Right renal pelvis (tissue), 4 donors: ENCODE measurements around the gene SFT2D3. TPM values are rescaled to one million over a fixed set of nuclear protein-coding genes. Genes with fewer than 3 reads are reported as not detected.

Source experiments
- DNase-seq, 4 donors: peaks; one replicate each; pipeline ENCODE4 v3.0.0-alpha.2; 2013; ENCODE audit warnings: low read depth in 4 of 4, low spot score in 3 of 4, missing footprints in 1 of 4
- polyA plus RNA-seq, 4 donors: library from polyadenylated mRNA; unstranded; fragments of 120-200 nt; gene quantifications; one replicate each; pipeline ENCODE4 v1.2.1, GENCODE V29; 2013; ENCODE audit not compliant: insufficient read length in 4 of 4

Gene SFT2D3, protein sequence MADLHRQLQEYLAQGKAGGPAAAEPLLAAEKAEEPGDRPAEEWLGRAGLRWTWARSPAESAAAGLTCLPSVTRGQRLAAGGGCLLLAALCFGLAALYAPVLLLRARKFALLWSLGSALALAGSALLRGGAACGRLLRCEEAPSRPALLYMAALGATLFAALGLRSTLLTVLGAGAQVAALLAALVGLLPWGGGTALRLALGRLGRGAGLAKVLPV
- not detected for polyA plus RNA-seq

DNA sequence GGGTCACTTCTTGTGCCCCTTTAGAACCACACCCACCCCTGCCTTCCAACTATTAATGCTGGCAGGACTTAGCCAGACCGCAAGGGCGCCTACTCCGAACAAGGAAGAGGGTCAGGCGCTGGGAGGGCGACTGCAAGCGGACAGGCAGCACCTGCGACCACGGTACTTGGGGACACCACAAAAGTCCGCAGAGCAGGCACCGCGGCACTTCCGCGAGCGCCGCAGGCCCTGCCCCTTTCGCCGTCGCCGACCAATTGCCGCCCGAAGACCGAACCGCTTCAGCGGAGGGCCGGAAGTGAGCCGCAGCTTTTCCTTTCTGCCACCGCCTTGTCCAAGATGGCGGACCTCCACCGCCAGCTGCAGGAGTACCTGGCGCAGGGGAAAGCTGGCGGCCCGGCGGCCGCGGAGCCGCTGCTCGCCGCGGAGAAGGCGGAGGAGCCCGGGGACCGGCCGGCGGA is at the start of gene SFT2D3:
Gene SFT2D3, plus strand, starts transcription at position 305 of the 458 bp plus-strand sequence. Its CDS starts 32 bp downstream, at position 337.
- peak; percentile 79 to 83 (median 81) for DNase-seq

GRCh38 chr2:127651971-127652550 is 49.2 kb upstream of the SFT2D3 start:
- DNase-seq, result no peak

GRCh38 chr2:127652786-127653357 is 48.4 kb upstream of the SFT2D3 start:
- no peak for DNase-seq

DNA sequence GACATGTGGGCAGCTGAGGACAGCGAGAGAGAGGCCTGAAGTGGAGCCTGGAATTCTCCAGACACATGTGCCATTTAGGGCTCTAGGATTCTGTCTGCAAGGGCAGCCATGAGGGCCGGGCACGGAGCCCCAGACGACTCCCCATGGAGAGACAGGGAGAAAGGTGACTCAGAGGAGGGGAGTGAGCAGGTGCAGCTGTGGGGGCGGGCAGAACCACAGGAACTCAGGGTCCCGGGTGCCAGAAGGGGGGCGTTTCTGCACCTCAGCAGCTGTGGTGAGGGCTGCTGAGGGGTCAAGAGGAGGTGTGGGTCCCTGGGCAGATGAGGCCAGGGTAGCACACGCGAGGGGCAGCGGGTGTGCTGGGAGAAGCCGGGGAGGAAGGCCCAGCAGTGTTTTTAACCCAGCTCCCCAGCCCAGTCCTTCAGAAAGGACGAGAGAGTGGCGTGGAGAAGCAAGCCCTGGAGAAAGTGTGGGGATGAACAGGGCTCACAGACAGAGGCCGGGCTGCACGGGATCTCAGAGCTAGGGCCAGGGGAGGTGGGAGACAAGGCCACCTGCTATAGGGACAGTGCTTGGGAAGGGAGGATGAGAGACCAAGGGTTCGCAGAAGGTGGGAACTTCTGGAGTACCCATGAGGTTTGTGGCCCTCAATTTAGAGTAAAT is 47.7 kb upstream of the SFT2D3 start:
- DNase-seq, result no peak

- no peak for DNase-seq
These were observed 47.0 kb upstream of the SFT2D3 start for GRCh38 chr2:127654084-127654837.

DNA sequence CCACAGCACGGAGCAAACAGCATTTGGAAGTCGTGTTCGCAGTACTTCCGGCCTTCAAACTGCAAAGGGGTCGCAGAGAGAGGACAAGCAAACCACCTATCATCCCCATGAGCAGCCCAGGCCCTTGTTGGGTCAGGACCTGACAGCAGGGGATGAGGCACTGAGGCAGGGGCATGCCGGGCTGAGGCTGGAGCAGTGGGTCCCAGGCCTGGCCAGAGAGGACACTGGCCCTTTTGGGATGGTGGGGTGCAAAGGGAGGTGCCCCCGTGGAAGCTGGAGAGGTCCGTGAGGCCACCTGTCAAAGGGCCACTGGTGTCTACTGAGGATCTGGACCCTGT is 46.5 kb upstream of the SFT2D3 start:
- DNase-seq, result no peak

DNA sequence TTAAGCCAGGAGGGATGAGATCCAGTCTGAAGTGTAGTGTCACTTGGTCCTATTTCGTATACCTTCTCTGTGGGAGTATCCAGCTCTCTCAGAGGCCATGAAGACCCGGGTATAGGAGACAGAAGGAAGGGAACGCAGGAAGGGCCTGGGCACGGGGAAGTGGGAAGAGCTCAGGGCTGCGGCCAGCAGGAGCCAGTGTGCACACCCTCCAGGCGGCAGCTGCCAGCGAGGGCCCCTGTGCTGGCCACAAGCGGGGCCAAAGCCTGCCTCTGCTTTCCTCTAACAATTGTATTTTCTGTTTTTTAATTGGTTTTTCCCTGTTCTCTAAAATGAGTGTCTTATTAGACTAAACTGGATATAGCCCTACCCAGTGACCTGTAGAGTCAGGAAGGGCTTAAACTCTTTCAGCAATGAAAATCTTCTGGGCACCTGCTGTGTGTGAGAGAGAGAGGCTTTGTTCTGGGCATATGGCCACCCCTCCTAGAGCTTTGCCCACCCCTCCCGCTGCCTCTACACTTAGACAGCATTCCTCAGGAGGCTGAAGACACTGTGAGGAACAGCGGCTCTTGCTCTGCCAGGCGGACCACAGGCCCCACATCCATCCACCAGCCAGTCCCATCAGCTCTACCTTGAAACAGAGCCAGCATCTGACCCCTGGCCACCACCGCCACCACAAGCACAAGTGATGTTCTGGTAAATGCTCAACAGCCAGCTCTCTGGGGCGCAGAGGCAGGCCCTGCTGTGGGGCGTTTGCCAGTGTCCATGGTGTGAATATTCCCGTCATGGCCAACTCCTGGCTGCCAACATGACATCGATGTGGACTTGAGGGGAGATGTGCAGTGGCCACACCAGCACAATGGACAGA is 45.9 kb upstream of the SFT2D3 start:
- no peak for DNase-seq

DNA sequence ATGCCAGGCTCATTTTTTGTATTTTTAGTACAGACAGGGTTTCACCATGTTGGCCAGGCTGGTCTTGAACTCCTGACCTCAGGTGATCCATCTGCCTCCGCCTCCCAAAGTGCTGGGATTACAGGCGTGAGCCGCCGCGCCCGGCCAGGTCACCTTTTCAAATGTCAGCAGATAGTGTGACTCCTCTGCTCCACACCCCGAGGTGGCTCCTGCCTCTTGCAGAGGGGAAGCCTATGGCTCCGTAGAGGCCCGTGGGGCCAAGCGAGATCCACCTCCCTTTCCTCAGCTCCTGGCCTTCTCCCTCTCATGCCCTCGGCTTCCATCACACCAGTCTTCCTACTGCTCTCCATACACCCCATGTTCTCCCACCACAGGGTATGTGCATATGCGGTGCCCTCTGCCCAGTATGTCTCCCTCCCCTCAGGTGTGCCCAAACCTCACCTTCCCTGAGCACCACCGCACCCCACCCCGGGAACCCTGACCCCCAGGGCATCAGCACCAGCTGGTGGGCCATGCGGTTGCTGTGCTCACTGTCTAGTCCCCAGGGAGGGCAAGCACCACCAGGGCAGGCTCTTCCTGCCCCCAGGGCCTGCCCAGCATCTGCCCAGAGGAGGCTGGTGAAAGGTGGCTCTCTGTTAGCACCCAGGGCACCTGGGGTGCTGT is 44.6 kb upstream of the SFT2D3 start:
- no peak for DNase-seq

GRCh38 chr2:127657232-127657595 is 44.1 kb upstream of the SFT2D3 start:
- DNase-seq, result no peak

DNA sequence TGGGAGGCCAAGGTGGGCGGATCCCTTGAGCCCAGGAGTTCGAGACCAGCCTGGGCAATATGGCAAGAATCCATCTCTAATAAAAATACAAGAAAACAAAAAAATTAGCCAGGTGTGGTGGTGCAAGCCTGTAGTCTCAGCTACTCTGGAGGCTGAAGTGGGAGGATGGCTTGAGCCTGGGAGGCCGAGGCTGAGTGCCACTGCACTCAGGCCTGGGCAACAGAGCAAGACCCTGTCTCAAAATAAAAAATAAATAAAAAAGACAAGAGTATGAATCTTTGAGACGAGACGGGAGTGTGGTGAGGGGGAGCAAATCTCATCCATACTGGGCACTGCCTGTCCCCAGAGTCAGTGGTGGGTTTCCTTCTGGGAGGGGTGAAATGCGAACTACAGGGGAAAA is 43.2 kb upstream of the SFT2D3 start:
- no peak for DNase-seq

GRCh38 chr2:127658641-127659407 is 42.5 kb upstream of the SFT2D3 start:
- no peak for DNase-seq

- DNase-seq, result no peak
These were observed 41.6 kb upstream of the SFT2D3 start for GRCh38 chr2:127659408-127660290.

DNA sequence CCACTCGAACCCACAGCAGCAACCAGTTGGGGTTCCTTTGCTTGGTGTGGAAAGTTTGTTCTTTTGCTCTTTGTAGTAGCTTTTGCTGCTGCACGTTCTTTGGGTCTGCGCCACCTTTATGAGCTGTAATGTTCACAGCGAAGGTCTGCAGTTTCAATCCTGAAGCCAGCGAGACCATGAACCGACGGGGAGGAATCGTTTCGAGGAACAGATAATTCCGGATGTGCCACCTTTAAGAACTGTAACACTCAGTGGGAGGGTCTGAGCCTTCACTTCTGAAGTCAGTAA is 41.1 kb upstream of the SFT2D3 start:
- no peak for DNase-seq

DNA sequence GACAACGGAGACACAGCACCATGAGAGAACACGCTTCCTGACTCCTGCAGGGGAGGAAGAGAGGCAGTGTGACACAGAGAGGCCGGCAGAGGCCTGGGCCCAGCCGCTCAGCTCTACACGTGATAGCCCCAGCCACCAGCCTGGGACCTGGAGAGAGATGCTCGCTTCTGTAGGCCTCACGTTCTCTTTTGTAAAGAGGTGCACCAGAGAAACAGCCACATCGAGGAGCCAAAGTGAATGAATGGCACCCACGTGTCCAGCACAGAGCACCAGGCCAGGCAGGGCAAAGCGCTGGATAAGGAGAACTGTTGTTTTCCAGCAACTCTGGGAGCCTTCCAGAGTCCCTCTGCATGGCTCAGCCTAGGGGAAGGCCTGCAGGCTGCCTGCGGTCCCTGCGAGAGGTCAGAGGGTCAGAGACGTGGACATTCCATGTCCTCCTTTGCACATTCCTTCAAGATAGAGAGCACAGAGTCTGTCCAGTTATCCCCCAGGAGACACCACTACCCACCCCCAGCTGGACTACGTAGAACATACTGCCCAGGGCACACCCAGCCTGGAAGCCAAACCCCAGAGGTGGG is 40.1 kb upstream of the SFT2D3 start:
- DNase-seq, result no peak

DNA sequence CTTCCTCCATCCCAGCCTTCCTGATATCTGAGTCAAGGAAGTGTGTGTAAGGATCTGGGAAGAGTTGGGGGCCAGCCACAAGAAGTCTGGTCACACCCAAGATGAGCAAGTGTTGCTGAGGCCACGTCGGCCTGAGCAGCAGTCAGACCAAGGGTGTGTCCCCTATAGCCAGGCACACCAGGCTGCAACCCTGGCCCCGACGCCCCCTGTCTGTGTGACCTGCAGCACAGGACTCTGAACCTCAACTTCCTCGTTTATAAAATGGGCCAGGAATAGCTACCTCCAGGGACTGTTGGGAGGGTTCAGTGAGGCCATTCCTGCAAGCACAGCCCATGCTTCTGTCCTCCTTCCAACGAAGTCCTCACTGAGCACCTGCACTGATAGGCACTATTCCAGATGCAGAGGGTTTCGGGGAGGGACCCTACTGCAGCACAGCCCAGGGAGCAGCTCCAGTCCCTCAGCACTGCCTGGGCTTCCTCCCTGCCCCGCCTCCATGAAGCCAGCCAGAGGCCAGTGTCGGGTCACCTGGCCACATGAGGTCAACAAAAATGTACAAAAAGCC is 39.3 kb upstream of the SFT2D3 start:
- DNase-seq, result no peak

DNA sequence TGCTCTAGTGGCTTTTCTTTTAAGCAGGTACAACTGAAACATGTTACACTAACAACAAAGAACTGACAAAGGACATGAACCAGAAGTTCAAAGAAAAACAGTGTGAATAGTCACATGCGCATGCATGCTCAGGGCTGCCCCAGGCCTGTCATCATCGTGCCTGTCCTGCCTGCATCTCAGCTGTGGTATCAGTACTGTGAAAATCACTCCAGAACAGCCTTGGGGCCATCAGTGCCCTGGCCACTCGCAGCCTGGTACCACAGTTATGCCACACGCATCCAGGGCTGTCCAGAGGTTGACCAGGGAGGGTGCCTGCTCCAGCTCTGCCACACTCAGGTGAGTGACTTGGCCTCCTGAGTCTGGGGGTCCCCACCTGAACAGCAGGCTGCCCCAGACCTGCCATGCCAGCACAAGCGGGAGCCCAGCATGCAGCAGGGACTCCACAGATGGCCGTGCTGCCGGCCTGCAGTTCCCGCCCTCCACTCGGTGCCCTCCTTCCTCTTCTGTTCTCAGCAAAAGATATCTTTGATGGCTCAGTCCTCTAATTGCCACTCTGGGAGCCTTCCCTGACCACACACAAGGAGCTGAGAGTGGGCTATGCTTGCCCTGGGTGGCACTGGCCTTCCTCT is 38.2 kb upstream of the SFT2D3 start:
- DNase-seq, result no peak

DNA sequence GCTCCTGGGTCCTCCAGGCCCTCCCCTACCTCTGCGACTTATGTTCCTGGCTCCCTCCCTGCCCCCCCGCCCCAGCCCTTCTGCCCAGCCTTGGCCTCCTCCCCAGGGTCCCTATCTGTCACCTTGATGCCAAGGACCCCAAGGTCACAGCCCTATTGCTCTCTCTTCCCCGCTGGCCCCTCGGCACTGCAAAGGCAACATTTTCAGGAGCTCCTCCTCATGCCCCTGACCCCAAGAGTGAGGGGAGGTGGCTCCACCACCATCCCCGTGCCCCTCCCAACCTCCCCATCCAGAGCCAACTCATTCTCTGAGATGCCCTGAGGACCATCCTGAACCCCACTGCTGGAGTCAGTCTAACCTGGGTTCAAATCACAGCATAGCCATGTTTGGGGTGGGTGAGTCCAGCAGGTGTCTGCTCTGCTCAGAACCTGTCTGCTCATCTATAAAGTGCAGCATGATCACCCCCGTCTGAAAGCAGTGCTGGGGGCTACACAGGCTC is 37.7 kb upstream of the SFT2D3 start:
- DNase-seq, result no peak
